Uterus (tissue), 2 donors: Measurements from ENCODE around the gene RNF14.

ENCODE experiments used
- POLR2A ChIP-seq, 2 donors: fragments of 450-650 bp; IDR thresholded peaks; one replicate each; pipeline ENCODE4 v1.6.1; 2016; ENCODE audit warnings: antibody characterized with exemption in 2 of 2, mild to moderate bottlenecking in 1 of 2, moderate library complexity in 1 of 2
- TF ChIP-seq, protein P1 (sequence below), 4 experiments: fragments of 200-600 bp in 2 of 4; fragments of 450-650 bp in 2 of 4; sonication (generic) in 2 of 4; IDR thresholded peaks; one replicate each; pipeline ENCODE4 v1.5.1; 2016 to 2019; ENCODE audit warnings: antibody characterized with exemption in 4 of 4, mild to moderate bottlenecking in 2 of 4, moderate library complexity in 1 of 4

DNA sequence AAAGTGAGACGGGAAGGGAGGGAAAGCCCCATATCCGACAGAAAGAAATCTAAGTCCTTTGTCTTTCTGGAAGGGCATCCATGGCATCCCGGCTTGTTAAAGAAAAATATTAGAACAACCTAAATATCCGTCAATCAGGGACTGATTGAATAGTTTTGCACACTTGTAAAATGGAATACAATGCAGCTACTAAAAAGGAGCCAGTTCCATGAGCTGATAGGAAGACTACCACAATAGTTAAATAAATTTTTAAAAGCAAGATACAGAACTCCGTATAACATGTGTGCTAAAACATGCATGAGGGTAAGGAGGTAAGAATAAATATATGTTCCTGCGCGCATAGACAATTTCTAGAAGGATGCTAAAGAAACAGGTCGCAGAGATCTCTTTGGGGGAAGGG is 56.7 kb downstream of the RNF14 start:
- TF ChIP-seq, protein P1, sequence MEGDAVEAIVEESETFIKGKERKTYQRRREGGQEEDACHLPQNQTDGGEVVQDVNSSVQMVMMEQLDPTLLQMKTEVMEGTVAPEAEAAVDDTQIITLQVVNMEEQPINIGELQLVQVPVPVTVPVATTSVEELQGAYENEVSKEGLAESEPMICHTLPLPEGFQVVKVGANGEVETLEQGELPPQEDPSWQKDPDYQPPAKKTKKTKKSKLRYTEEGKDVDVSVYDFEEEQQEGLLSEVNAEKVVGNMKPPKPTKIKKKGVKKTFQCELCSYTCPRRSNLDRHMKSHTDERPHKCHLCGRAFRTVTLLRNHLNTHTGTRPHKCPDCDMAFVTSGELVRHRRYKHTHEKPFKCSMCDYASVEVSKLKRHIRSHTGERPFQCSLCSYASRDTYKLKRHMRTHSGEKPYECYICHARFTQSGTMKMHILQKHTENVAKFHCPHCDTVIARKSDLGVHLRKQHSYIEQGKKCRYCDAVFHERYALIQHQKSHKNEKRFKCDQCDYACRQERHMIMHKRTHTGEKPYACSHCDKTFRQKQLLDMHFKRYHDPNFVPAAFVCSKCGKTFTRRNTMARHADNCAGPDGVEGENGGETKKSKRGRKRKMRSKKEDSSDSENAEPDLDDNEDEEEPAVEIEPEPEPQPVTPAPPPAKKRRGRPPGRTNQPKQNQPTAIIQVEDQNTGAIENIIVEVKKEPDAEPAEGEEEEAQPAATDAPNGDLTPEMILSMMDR (IDR thresholded peaks at IDR 0.05), result no peak
- no peak for TF ChIP-seq POLR2A (IDR thresholded peaks at IDR 0.05)
